ENCODE measurements around the gene SPATA9. TPM values are rescaled to one million over a fixed set of nuclear protein-coding genes. Genes with fewer than 3 reads are reported as not detected.

SPATA9 gene
- total RNA-seq, 6 donors from 2014 or later = 0.23 TPM; not detected in 5

DNA sequence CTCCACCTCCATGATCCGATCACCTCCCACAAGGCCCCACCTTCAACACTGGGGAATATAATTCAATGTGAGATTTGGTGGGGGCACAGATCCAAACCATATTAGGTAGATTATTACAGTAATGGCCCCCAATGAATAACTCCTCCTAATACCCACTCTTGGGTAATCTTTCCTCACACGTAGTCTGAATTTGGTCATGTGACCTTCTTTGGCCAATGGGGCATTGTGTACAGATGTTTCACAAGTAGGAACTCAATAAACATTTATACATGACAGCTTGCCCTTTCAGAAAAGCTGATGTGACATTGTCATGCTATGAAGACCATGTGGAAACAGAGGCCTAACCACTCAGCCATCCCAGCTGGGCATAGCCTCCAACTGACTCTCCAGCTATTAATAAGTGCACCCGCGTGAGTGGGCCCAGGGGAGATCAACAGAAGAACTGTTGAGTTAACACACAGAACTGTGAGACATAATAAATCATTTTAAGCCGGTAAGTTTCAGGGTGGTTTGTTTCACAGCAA, 52.3 kb downstream of the SPATA9 start:
- Histone ChIP-seq H3K27me3 (no peaks in the 10 kb centered on the region), H3K9me3 (no peaks in the 10 kb centered on the region), H3K4me1 (peaks cover 5 to 10% (median 6%) of the 10 kb centered on the region in 4 donors), H3K36me3 (no peaks in the 10 kb centered on the region), H3K27ac (no peak overlapping the region), H3K4me3 (no peak overlapping the region)
- DNase-seq (no peak), ATAC-seq (ENCODE audit: low FRiP score in 2 of 2) (no peak)
- 90 to 92% methylated on average over 5 of the region's 5 CpGs for WGBS, 2 donors
- TF ChIP-seq CTCF (IDR thresholded peaks at IDR 0.05) = no peak
- no peak for TF ChIP-seq POLR2AphosphoS5 (IDR thresholded peaks at IDR 0.05)
- no peak for TF ChIP-seq EP300 (IDR thresholded peaks at IDR 0.05)

DNA sequence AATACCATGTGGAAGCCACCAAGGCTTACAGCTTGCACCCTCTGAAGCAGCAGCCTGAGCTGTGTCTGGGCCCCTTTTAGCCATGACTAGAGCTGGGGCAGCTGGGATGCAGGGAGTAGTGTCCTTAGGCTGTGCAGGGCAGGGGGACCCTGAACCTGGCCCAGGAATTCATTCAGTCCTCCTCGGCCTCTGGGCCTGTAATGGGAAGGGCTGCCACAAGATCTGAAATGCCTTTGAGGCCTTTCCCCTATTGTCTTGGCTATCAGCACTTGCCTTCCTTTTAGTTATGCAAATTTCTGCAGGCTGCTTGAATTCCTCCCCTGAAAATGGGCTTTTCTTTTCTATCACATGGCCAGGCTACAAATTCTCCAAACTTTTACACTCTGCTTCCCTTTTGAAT, 53.9 kb downstream of the SPATA9 start:
- DNase-seq (no peak), ATAC-seq (ENCODE audit: low FRiP score in 2 of 2) (peak in 1 of 2 donors; percentile 31)
- peak overlapping the region in 1 of 4 donors; percentile 64 for H3K27ac ChIP-seq
- TF ChIP-seq POLR2AphosphoS5 (IDR thresholded peaks at IDR 0.05) = no peak
- TF ChIP-seq EP300 (IDR thresholded peaks at IDR 0.05) = no peak
- no peak for TF ChIP-seq CTCF (IDR thresholded peaks at IDR 0.05)
- TF ChIP-seq POLR2A (IDR thresholded peaks at IDR 0.05) = no peak
- H3K36me3 ChIP-seq = no peaks in the 10 kb centered on the region
- H3K9me3 ChIP-seq = no peaks in the 10 kb centered on the region
- peaks cover 5 to 10% (median 6%) of the 10 kb centered on the region in 4 donors for H3K4me1 ChIP-seq
- no peaks in the 10 kb centered on the region for H3K27me3 ChIP-seq
- no peak overlapping the region for H3K4me3 ChIP-seq
- 80 to 100% methylated on average over 1 of the region's 1 CpG for WGBS, 2 donors

- no peak for ATAC-seq (ENCODE audit: low FRiP score in 2 of 2)
- Histone ChIP-seq H3K36me3 (no peaks in the 10 kb centered on the region), H3K4me3 (no peak overlapping the region), H3K4me1 (peaks cover 5 to 10% (median 6%) of the 10 kb centered on the region in 4 donors), H3K27me3 (no peaks in the 10 kb centered on the region), H3K27ac (peak overlapping the region in 1 of 4 donors; percentile 64), H3K9me3 (no peaks in the 10 kb centered on the region)
- no peak for DNase-seq
- TF ChIP-seq POLR2A (IDR thresholded peaks at IDR 0.05) = no peak
- WGBS, 2 donors = 90 to 96% methylated on average over 4 of the region's 4 CpGs
Measured at GRCh38 chr5:95627971-95628810, 54.6 kb downstream of the SPATA9 start.

GRCh38 chr5:95626701-95627100, 56.1 kb downstream of the SPATA9 start:
- WGBS, 2 donors = 59 to 74% methylated on average over 1 of the region's 1 CpG
- no peak for TF ChIP-seq CTCF (IDR thresholded peaks at IDR 0.05)
- no peak for TF ChIP-seq EP300 (IDR thresholded peaks at IDR 0.05)
- Histone ChIP-seq H3K4me1 (peaks cover 9 to 11% (median 10%) of the 10 kb centered on the region in 4 donors), H3K27ac (no peak overlapping the region), H3K4me3 (no peak overlapping the region), H3K27me3 (no peaks in the 10 kb centered on the region), H3K36me3 (no peaks in the 10 kb centered on the region), H3K9me3 (no peaks in the 10 kb centered on the region)
- DNase-seq = no peak
- no peak for ATAC-seq (ENCODE audit: low FRiP score in 2 of 2)

GRCh38 chr5:95624368-95624767, 58.4 kb downstream of the SPATA9 start:
- H3K9me3 ChIP-seq = no peaks in the 10 kb centered on the region
- peaks cover 16 to 30% (median 21%) of the 10 kb centered on the region in 4 donors for H3K4me1 ChIP-seq
- DNase-seq = no peak
- H3K4me3 ChIP-seq = no peak overlapping the region
- 95 to 98% methylated on average over 2 of the region's 2 CpGs for WGBS, 2 donors
- no peak for ATAC-seq (ENCODE audit: low FRiP score in 2 of 2)
- H3K27me3 ChIP-seq = no peaks in the 10 kb centered on the region
- no peak overlapping the region for H3K27ac ChIP-seq
- TF ChIP-seq POLR2A (IDR thresholded peaks at IDR 0.05) (no peak), EP300 (IDR thresholded peaks at IDR 0.05) (no peak)
- no peaks in the 10 kb centered on the region for H3K36me3 ChIP-seq

Data from upper lobe of left lung (tissue), 6 donors.